Right renal pelvis (tissue), 4 donors: ENCODE measurements around the gene CCDC191. TPM values are rescaled to one million over a fixed set of nuclear protein-coding genes. Genes with fewer than 3 reads are reported as not detected.

Experiments used
- DNase-seq, 4 donors: peaks; one replicate each; pipeline ENCODE4 v3.0.0-alpha.2; 2013; ENCODE audit warnings: low read depth in 4 of 4, low spot score in 3 of 4, missing footprints in 1 of 4
- polyA plus RNA-seq, 4 donors: library from polyadenylated mRNA; unstranded; fragments of 120-200 nt; gene quantifications; one replicate each; pipeline ENCODE4 v1.2.1, GENCODE V29; 2013; ENCODE audit not compliant: insufficient read length in 4 of 4

CCDC191 gene, protein sequence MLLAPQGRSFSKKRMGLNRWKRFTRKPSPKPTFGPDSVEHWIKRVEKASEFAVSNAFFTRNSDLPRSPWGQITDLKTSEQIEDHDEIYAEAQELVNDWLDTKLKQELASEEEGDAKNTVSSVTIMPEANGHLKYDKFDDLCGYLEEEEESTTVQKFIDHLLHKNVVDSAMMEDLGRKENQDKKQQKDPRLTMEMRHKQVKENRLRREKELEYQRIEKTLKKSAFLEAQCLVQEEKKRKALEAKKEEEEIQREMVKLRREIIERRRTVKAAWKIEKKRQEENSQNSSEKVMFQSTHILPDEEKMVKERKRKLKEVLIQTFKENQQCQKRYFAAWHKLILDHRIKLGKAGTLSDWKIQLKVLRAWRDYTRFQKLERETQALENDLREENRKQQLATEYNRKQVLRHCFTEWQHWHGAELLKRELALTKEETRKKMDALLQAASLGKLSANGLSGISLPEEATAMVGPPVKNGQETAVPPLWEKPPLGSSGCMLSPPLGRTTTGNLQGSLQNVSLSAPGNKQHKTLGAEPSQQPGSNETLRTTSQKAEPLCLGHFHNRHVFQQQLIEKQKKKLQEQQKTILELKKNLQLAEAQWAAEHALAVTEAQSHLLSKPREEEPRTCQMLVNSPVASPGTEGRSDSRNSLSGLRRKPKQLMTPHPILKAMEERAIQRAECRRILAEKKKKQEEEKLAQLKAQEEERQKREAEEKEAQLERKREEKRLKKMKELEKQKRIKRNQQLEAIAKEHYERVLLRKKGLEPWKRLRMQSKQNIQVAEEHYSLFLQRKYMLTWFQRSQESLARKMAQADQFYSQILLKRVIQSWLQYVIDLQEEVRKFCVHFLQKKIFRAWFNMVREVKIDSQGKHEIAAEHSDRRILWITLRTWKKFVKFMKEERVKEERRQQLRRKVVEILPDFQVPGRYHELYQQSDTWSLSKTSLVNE
- polyA plus RNA-seq, result 10 to 100 TPM; 14.2 to 19.1 (median 16.1) TPM

GRCh38 chr3:114056130-114057010, at the start of gene CCDC191, which contains the start of gene QTRT2:
TSS of gene CCDC191 (minus strand) at chr3:114056526. CDS start at chr3:114056466, 60 bp downstream.
TSS of gene QTRT2 (plus strand) at chr3:114056737. CDS start at chr3:114065258, 8,521 bp downstream.
- DNase-seq, result peak; percentile 99 to 100 (median 100)

- DNase-seq, result no peak
Measured at GRCh38 chr3:114104414-114104813, 48.1 kb upstream of the CCDC191 start.

GRCh38 chr3:114103858-114104257, 47.5 kb upstream of the CCDC191 start:
- DNase-seq, result no peak

DNA sequence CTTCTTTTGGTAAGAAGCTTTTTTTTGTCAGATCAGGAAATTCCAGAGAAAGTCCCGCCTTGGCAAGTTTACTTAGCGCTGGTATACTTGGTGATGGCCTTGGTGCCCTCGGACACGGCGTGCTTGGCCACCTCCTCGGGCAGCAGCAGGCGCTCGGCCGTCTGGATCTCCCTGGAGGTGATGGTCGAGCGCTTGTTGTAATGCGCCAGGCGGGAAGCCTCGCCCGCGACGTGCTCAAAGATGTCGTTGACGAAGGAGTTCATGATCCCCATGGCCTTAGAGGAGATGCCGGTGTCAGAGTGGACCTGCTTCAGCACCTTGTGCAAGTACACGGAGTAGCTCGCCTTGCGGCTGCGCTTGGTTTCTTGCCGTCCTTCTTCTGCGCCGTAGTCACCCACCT, 46.9 kb upstream of the CCDC191 start:
- no peak for DNase-seq

GRCh38 chr3:114101101-114101500, 44.8 kb upstream of the CCDC191 start:
- no peak for DNase-seq

DNA sequence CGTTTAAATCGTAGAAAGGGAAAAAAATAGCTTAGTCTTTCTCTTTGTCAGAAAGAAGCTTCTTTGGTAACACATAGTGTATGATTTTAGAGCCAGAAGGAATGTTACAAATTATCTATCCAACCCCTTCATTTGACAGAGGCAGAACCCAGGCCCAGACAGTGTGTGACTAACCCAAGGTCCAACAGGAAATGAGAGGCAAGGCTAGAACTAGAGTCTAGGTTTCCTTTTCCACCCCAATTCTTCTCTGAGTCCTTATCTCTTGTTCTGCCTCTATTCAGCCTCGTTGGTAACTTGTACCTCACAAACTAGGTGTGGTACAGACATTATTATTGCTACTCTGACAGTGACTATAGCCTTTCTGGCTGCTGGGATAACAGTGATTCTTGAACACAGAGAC, 39.5 kb upstream of the CCDC191 start:
- DNase-seq, result no peak

DNA sequence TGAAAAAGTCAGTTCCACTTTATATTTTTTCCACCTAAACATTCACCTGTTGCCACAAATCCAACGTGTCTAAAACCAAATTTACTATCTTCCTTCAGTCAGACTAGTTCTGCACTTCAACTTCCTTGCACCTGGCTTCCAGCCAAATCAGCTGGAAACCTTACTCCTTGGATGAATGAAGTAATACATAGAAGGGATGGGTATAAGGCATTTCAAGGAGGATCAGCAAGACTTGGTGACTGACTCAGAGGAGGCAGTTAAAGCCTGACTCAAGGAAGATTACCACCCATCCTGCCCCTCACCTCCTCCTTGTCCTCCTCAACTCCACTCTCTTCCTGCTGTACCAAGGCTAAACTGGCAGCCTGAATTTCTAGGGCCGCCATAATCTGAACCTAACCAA, 37.3 kb upstream of the CCDC191 start:
- DNase-seq, result peak in 2 of 4 donors; percentile 12 to 20

DNA sequence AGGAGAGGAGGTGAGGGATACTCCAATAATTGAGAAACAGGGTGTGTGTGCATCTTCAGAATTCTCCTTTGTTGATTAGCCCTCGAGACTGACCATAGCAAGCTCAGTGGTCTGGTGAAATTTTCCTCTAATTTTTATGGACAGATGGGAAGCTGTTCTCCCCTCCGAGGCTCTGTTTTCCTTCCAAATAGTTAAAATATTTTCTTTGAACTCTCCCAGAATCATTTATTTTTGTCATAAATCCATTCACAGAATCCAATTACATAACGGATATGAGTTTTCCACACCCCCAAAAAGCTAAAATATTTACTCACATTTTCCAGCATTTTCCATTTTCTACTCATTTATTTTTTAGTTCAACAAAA, 36.7 kb upstream of the CCDC191 start:
- DNase-seq, result peak in 2 of 4 donors; percentile 12 to 33

DNA sequence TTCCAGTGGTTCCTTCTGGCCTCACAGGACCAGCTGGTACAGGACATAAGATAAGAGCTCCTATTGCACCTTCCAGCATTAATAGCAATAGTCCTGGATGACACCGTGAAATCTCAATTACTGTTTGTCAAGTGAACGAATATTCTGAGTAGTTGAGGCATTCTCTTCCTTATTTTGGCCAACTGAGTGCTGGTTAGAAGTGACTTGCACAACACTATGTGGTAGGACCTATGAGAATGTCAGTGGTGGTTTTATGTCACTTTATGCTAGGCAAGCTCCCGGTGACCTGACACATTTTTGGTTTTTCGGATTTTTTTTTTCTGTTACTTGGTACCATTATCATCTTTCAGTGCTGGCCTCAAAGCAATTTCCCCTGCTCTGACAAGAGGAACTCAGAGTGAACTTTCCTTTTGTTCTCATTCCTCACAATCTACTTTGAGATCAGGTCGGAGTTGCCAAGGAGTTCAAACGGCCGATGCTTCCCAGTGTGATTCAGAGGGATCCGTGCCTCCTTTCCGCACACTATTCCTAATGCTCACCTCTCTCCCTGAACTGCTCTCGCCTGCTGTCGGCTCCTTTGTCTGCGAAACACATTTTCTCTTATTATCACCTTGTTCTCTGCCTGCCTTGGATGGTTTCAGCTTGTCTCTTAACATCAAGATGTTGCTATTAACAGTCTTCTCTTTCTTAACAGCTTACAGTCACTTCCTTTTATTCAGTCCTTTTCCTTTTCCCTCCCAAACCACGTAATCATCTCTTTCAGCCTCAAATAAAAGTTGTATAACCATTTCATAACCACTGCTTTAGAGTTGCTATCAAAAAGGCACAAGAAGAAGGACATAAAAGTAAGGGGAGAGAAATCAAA, 36.1 kb upstream of the CCDC191 start:
- DNase-seq, result no peak

DNA sequence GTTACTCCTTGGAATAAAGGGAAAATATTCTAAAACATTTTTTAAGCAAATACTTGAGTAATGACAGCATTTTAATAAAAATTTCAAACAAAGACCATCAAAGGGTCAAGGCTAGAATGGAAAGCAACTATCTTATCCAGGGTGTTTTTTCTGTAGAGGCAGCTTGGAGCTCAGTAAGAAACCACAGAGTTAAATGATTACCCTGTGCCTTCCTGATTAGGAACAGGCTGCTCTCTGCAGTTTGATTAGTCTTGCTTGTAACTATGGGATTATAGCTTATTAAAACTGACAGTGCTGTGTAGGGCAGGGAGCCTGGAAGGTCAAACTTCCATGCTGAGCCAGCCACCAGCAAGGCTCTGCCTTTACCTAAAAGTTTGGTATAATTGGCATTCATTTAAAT, 33.3 kb upstream of the CCDC191 start:
- no peak for DNase-seq

DNA sequence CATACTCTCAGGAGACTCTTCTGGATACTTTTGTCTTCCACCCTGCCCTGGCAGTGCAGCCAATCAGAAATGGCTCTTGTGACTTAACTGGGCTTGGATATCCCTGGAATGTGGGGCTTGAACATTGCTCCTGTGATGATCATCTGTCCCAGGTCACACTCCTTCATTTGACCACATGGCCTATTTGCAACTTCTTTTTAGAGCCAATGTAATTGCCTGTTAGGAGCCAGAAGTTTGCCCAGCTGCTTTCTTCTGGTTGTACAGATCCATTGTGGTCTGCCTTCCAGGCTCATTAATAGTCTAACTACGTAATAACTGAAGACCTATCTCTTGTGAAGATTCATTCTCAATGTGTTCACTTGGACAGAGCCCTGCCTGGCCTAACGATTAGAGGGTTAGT, 30.0 kb upstream of the CCDC191 start:
- no peak for DNase-seq

- no peak for DNase-seq
Measured at GRCh38 chr3:114083112-114083511, 26.8 kb upstream of the CCDC191 start.

DNA sequence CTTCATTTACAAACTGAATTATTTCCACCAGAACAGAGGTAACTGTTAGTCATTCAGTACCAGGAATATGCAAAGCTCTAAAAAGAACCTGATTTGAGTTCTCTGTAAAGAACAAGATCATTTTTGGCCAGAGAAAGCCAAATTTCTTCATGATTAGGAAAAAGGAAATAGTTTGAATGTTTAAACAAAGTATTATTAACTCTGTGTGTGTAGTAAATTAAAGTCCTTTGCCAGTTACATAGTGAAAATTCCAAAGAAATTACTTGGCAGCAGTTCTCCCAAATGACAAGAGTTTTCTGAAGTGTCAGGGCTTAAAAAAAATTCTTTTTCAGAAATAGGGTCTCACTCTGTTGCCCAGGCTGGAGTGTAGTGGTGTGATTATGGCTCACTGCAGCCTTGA, 24.7 kb upstream of the CCDC191 start:
- DNase-seq, result no peak

DNA sequence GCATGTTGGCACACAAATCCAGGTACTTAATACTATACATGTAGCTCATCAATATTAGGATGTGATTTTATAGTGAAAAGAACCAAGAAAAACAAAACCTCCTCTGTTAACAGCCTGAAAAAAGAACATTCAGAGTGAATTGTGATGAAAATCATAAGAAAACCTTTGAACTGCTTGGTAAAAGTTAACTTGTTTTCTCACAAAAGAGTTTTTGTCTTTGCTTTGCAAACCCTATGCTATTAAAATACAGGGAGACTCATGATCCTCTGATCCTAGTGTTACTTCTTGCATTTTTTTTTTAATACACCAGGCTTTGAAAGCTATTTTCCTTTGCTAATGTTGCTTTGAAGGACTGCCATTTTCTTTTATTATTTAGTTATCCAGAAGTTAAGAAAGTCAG, 23.9 kb upstream of the CCDC191 start:
- no peak for DNase-seq

- no peak for DNase-seq
Measured at GRCh38 chr3:114079761-114080160, 23.4 kb upstream of the CCDC191 start.

- DNase-seq, result no peak
Measured at GRCh38 chr3:114078126-114078525, 21.8 kb upstream of the CCDC191 start.

- DNase-seq, result no peak
Measured at GRCh38 chr3:114076711-114077110, 20.4 kb upstream of the CCDC191 start.

DNA sequence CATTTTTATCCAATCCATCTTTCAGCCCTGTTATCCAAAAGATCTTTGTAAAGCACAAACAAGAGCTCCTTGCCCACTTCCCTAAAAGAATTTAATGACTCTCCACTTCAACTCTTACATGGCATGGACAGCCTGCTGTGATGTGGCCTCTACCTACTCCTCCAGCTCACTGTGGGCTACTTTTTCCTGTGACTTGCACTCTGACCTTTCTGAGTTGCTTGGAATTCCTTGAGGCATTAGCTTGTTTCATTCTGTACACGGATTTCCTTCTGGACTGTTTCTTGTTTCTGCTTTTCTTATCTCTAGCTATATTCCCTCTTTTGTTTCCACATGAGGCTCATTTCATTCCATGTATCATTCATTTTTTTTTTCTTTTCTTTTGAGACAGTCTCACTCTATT, 15.5 kb upstream of the CCDC191 start:
- DNase-seq, result no peak

DNA sequence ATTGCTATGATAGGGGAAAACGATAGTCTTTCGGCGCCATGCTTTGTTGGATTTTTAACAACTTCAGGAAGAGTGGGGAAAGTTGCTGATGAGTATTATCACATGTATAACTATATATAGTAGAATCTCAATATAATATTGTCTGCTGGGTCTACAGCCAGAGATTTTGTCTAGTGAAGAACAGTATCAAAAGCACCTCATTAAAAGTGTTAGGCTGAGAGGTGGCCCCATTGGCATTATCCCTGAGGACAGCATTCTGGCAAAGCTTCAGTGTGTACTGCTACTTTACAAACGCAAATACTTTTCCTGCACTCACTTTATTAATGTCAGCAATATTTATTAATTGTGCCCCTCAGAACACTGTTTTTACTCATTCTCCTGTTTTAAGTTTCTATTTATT, 12.0 kb upstream of the CCDC191 start:
- no peak for DNase-seq

GRCh38 chr3:114067804-114068203, 11.5 kb upstream of the CCDC191 start:
- DNase-seq, result no peak
